H9 (cell line): ENCODE data around the gene MIS18BP1. TPM values are rescaled to one million over a fixed set of nuclear protein-coding genes. Genes with fewer than 3 reads are reported as not detected.
"Not testable (repeated sequence)": the region's sequence is repeated elsewhere in the genome, so short reads cannot be mapped to it uniquely, and the experiment has no call there.

Experiments used
- DNase-seq: peaks from one replicate; pipeline ENCODE4 v3.0.0-alpha.2; 2017
- H2AFZ ChIP-seq: one replicate; pipeline ENCODE4 v1.6.1; 2013; ENCODE audit warnings: mild to moderate bottlenecking, low read length, control low read depth, moderate library complexity
- H2AK5ac ChIP-seq: 2 replicates; pipeline ENCODE4 v1.6.1; 2013; ENCODE audit warnings: low read length, control low read depth, mixed read lengths; ENCODE audit not compliant: insufficient read length
- H2BK120ac ChIP-seq: one replicate; pipeline ENCODE4 v1.6.1; 2013; ENCODE audit warnings: low read depth, mild to moderate bottlenecking, low read length, control low read depth, inconsistent platforms; ENCODE audit not compliant: poor library complexity, severe bottlenecking
- H2BK12ac ChIP-seq: 2 replicates; pipeline ENCODE4 v1.6.1; 2013; ENCODE audit warnings: low read length, control low read depth, mixed read lengths, low read depth; ENCODE audit not compliant: insufficient read length
- H2BK15ac ChIP-seq: 2 replicates; pipeline ENCODE4 v1.6.1; 2013; ENCODE audit warnings: low read depth, low read length, control low read depth
- H2BK20ac ChIP-seq: one replicate; pipeline ENCODE4 v1.6.1; 2013; ENCODE audit warnings: low read depth, mild to moderate bottlenecking, low read length, control low read depth, inconsistent platforms; ENCODE audit not compliant: poor library complexity, severe bottlenecking
- H2BK5ac ChIP-seq: 2 replicates; pipeline ENCODE4 v1.6.1; 2013; ENCODE audit warnings: low read length, control low read depth, mixed read lengths; ENCODE audit not compliant: insufficient read length
- H3K14ac ChIP-seq: 2 replicates; pipeline ENCODE4 v1.6.1; 2013; ENCODE audit warnings: low read length, control low read depth; ENCODE audit not compliant: insufficient read depth
- H3K18ac ChIP-seq: 2 replicates; pipeline ENCODE4 v1.6.1; 2013; ENCODE audit warnings: low read depth, mild to moderate bottlenecking, mixed read lengths, low read length, control low read depth; ENCODE audit not compliant: insufficient read length
- H3K23ac ChIP-seq: 2 replicates; pipeline ENCODE4 v1.6.1; 2013; ENCODE audit warnings: low read length, control low read depth, mixed read lengths, low read depth; ENCODE audit not compliant: insufficient read length
- H3K23me2 ChIP-seq: 2 replicates; pipeline ENCODE4 v1.6.1; 2013; ENCODE audit warnings: low read depth, mild to moderate bottlenecking, mixed read lengths, low read length, control low read depth; ENCODE audit not compliant: insufficient read length, poor library complexity, severe bottlenecking
- H3K27ac ChIP-seq: 2 replicates; pipeline ENCODE4 v1.5.1; 2013; ENCODE audit warnings: low read length, control low read depth, mixed read lengths, low read depth; ENCODE audit not compliant: insufficient read length
- H3K27me3 ChIP-seq: 2 replicates; pipeline ENCODE4 v1.6.1; 2013; ENCODE audit warnings: low read length, control low read depth, inconsistent platforms; ENCODE audit not compliant: insufficient read depth
- H3K4ac ChIP-seq: 2 replicates; pipeline ENCODE4 v1.6.1; 2013; ENCODE audit warnings: low read depth, mild to moderate bottlenecking, control low read depth, inconsistent platforms, low read length, moderate library complexity
- H3K4me1 ChIP-seq: 2 replicates; pipeline ENCODE4 v1.6.1; 2013; ENCODE audit warnings: low read length, control low read depth, inconsistent platforms; ENCODE audit not compliant: insufficient read depth
- H3K4me2 ChIP-seq: 2 replicates; pipeline ENCODE4 v1.6.1; 2013; ENCODE audit warnings: low read length, control low read depth, mixed read lengths; ENCODE audit not compliant: insufficient read length, insufficient read depth
- H3K56ac ChIP-seq: 2 replicates; pipeline ENCODE4 v1.6.1; 2013; ENCODE audit warnings: low read depth, mild to moderate bottlenecking, mixed read lengths, low read length, control low read depth; ENCODE audit not compliant: insufficient read length
- H3K79me1 ChIP-seq: 2 replicates; pipeline ENCODE4 v1.6.1; 2013; ENCODE audit warnings: low read depth, mild to moderate bottlenecking, moderate library complexity, low read length, control low read depth, inconsistent platforms; ENCODE audit not compliant: insufficient read depth, poor library complexity, severe bottlenecking
- H3K79me2 ChIP-seq: 2 replicates; pipeline ENCODE4 v1.6.1; 2013; ENCODE audit warnings: low read length, control low read depth, inconsistent platforms; ENCODE audit not compliant: insufficient read depth
- H3K9ac ChIP-seq: 2 replicates; pipeline ENCODE4 v1.6.1; 2013; ENCODE audit warnings: low read length, control low read depth, mixed read lengths; ENCODE audit not compliant: insufficient read length; ENCODE audit errors: extremely low read depth
- H3K9me3 ChIP-seq: one replicate; pipeline ENCODE4 v1.6.1; 2013; ENCODE audit warnings: low read depth, low read length, inconsistent platforms; ENCODE audit not compliant: control insufficient read depth
- H3T11ph ChIP-seq: one replicate; pipeline ENCODE4 v1.6.1; 2013; ENCODE audit warnings: mild to moderate bottlenecking, low read length, control low read depth, inconsistent platforms
- H4K20me1 ChIP-seq: one replicate; pipeline ENCODE4 v1.6.1; 2013; ENCODE audit not compliant: control insufficient read depth, insufficient read length, insufficient read depth
- H4K5ac ChIP-seq: 2 replicates; pipeline ENCODE4 v1.6.1; 2013; ENCODE audit warnings: low read depth, mild to moderate bottlenecking, mixed read lengths, low read length, control low read depth; ENCODE audit not compliant: insufficient read length
- H4K8ac ChIP-seq: replicated peaks from 2 replicates; pipeline ENCODE4 v1.6.1; 2013; ENCODE audit warnings: low read length, control low read depth, mixed read lengths, low read depth; ENCODE audit not compliant: insufficient read length
- H4K91ac ChIP-seq: 2 replicates; pipeline ENCODE4 v1.6.1; 2013; ENCODE audit warnings: low read depth, mild to moderate bottlenecking, moderate library complexity, mixed read lengths, low read length, control low read depth; ENCODE audit not compliant: insufficient read length
- H3K27ac Mint-ChIP-seq, 3 experiments: 2 replicates in 2 of 3; 3 replicates in 1 of 3; pipeline ENCODE4 v1.8.0; 2020 to 2021; ENCODE audit warnings: mixed read lengths in 3 of 3, mild to moderate bottlenecking in 1 of 3, moderate library complexity in 1 of 3
- H3K27me3 Mint-ChIP-seq: 2 replicates; pipeline ENCODE4 v1.8.0; 2021; ENCODE audit warnings: low read depth, mild to moderate bottlenecking, moderate library complexity, mixed read lengths
- H3K36me3 Mint-ChIP-seq, 3 experiments: 2 replicates in 2 of 3; 3 replicates in 1 of 3; pipeline ENCODE4 v1.8.0; 2020 to 2021; ENCODE audit warnings: low read depth in 3 of 3, mixed read lengths in 3 of 3; ENCODE audit not compliant: insufficient read depth in 1 of 3
- H3K4me1 Mint-ChIP-seq, 2 experiments: 2 replicates each; pipeline ENCODE4 v1.8.0; 2020; ENCODE audit warnings: mixed read lengths in 2 of 2
- H3K4me3 Mint-ChIP-seq, 2 experiments: 2 replicates in 1 of 2; 3 replicates in 1 of 2; pipeline ENCODE4 v1.8.0; 2020 to 2021; ENCODE audit warnings: mild to moderate bottlenecking in 2 of 2, mixed read lengths in 2 of 2, moderate library complexity in 1 of 2
- H3K9me3 Mint-ChIP-seq, 2 experiments: 2 replicates in 1 of 2; 3 replicates in 1 of 2; pipeline ENCODE4 v1.8.0; 2020; ENCODE audit warnings: mild to moderate bottlenecking in 2 of 2, mixed read lengths in 2 of 2, moderate library complexity in 1 of 2
- WGBS: extraction: QIAGEN DNeasy Blood & Tissue Kit; methylation state at CpG from one replicate; pipeline ENCODE4 v1.1.7; 2013; ENCODE audit warnings: missing lambda C conversion rate, low lambda C conversion rate, mixed read lengths; ENCODE audit not compliant: insufficient read length; ENCODE audit errors: extremely low coverage; 5-methylcytosine and 5-hydroxymethylcytosine counted together
- total RNA-seq: library from RNA; stranded (reverse); gene quantifications from 2 replicates; pipeline ENCODE4 v1.2.1, GENCODE V29; 2021

Gene MIS18BP1
- total RNA-seq, 1 experiment from 2014 or later: 60.6 TPM

GRCh38 chr14:45213716-45214115 lies 39.3 kb downstream of the MIS18BP1 start:
- H3K18ac ChIP-seq, H3K79me1 ChIP-seq, H3K23ac ChIP-seq, H3K4me1 ChIP-seq, DNase-seq, H3K9me3 Mint-ChIP-seq, H3K56ac ChIP-seq, H4K5ac ChIP-seq, H2BK120ac ChIP-seq, H3K27ac Mint-ChIP-seq, H3K27me3 ChIP-seq, H3K4ac ChIP-seq, H2BK12ac ChIP-seq, H3K9ac ChIP-seq, H3K4me3 Mint-ChIP-seq, H4K20me1 ChIP-seq, H3K4me2 ChIP-seq, H3K23me2 ChIP-seq, H3K27ac ChIP-seq, H3K79me2 ChIP-seq, H3K9me3 ChIP-seq, H3T11ph ChIP-seq, H4K8ac ChIP-seq, H3K14ac ChIP-seq, H2BK20ac ChIP-seq, H4K91ac ChIP-seq, H2AFZ ChIP-seq, H3K27me3 Mint-ChIP-seq, H2BK5ac ChIP-seq, H2BK15ac ChIP-seq, H2AK5ac ChIP-seq: not testable (repeated sequence)
- WGBS: no CpG with 5 or more reads among the region's 1 CpG
- Mint-ChIP-seq H3K36me3 (peaks cover 31 to 77% (median 66%) of the 10 kb centered on the region in 3 experiments), H3K4me1 (peaks cover 8 to 15% of the 10 kb centered on the region in 2 experiments)
